K562 (cell line): Measurements from ENCODE around the gene ZNF2. TPM values are rescaled to one million over a fixed set of nuclear protein-coding genes. Genes with fewer than 3 reads are reported as not detected.

ENCODE experiments used
- CCNT2 ChIP-seq: IDR thresholded peaks from 2 replicates; pipeline ENCODE4 v1.6.1; 2011; ENCODE audit warnings: borderline replicate concordance, low read depth, mild to moderate bottlenecking, moderate library complexity, mixed read lengths, low read length; ENCODE audit not compliant: insufficient read length; ENCODE audit errors: extremely low read depth
- FOXK2 ChIP-seq, 2 experiments: fragments of 450-650 bp; IDR thresholded peaks in 1 of 2; conservative IDR thresholded peaks in 1 of 2; 2 replicates each; pipeline ENCODE4 v1.6.1; 2016; ENCODE audit warnings: low read depth in 2 of 2, mild to moderate bottlenecking in 1 of 2
- MCM5 ChIP-seq: fragments of 450-650 bp; IDR thresholded peaks from 2 replicates; pipeline ENCODE4 v1.6.1; 2016; ENCODE audit warnings: low read depth
- MEIS2 ChIP-seq: fragments of 450-650 bp; IDR thresholded peaks from 2 replicates; pipeline ENCODE4 v1.6.1; 2014; ENCODE audit warnings: mild to moderate bottlenecking; ENCODE audit not compliant: partially characterized antibody
- SRSF1 ChIP-seq: fragments of 200-400 bp; formaldehyde crosslinking; IDR thresholded peaks from 2 replicates; pipeline ENCODE4 v1.6.1; 2017; ENCODE audit warnings: mild to moderate bottlenecking, low read depth, low read length, moderate library complexity
- TAF1 ChIP-seq: IDR thresholded peaks from 2 replicates; pipeline ENCODE4 v1.6.1; 2011; ENCODE audit warnings: mild to moderate bottlenecking, low read length, moderate library complexity; ENCODE audit not compliant: insufficient read depth, control insufficient read depth, severe bottlenecking; ENCODE audit errors: extremely low read depth
- TARDBP ChIP-seq: fragments of 450-650 bp; IDR thresholded peaks from 2 replicates; pipeline ENCODE4 v1.6.1; 2016
- XRCC4 ChIP-seq: IDR thresholded peaks from one replicate; pipeline ENCODE4 v1.6.1; 2011; ENCODE audit not compliant: insufficient read depth, insufficient read length; ENCODE audit errors: extremely low read depth
- polyA plus RNA-seq, 8 experiments: library from polyadenylated mRNA; depleted of rRNA in 4 of 8; stranded (reverse) in 5 of 8; unstranded in 3 of 8; fragments of >200 nt; fragmentation: Nextera tagmentation in 2 of 8; fragmentation: Illumina TruSeq in 1 of 8; extraction: Ambion mirVana in 2 of 8; extraction: Trizol in 1 of 8; gene quantifications; 2 replicates each; pipeline versions ENCODE4 v1.2.1 to v1.2.3, GENCODE V29; 2011 to 2014; ENCODE audit warnings: inconsistent platforms in 1 of 8, missing spikeins in 1 of 8
- total RNA-seq, 7 experiments: library from RNA; depleted of rRNA in 6 of 7; stranded (reverse); fragments of >200 nt in 6 of 7; fragmentation: Illumina TruSeq in 2 of 7; extraction: Trizol in 2 of 7; gene quantifications; 2 replicates each; pipeline versions ENCODE4 v1.2.1 to v1.2.3, GENCODE V29; 2011 to 2021; ENCODE audit warnings: low replicate concordance in 1 of 7
- TF ChIP-seq, protein P1 (sequence below): fragments of 150-350 bp; conservative IDR thresholded peaks from 2 replicates; pipeline ENCODE4 v1.6.1; 2014; ENCODE audit warnings: low read length
- TF ChIP-seq, protein P2 (sequence below): fragments of 450-650 bp; IDR thresholded peaks from 2 replicates; pipeline ENCODE4 v1.6.1; 2018; ENCODE audit not compliant: partially characterized antibody
- TF ChIP-seq, protein P3 (sequence below): fragments of 450-650 bp; conservative IDR thresholded peaks from 2 replicates; pipeline ENCODE4 v1.6.1; 2016; ENCODE audit warnings: missing genetic modification characterization, low read depth, mild to moderate bottlenecking, control low read depth, missing compliant biosample characterization
- TF ChIP-seq, protein P4 (sequence below): fragments of 250-450 bp; sonication (Bioruptor Pico); IDR thresholded peaks from 2 replicates; pipeline ENCODE4 v1.4.0; 2020

ZNF2 gene
- total and polyA plus RNA-seq, 9 of the 15 experiments (the other 6 are each of a cell fraction or from before 2014, with no cell fraction given) = 1.6 to 4.5 (median 3.4) TPM

DNA sequence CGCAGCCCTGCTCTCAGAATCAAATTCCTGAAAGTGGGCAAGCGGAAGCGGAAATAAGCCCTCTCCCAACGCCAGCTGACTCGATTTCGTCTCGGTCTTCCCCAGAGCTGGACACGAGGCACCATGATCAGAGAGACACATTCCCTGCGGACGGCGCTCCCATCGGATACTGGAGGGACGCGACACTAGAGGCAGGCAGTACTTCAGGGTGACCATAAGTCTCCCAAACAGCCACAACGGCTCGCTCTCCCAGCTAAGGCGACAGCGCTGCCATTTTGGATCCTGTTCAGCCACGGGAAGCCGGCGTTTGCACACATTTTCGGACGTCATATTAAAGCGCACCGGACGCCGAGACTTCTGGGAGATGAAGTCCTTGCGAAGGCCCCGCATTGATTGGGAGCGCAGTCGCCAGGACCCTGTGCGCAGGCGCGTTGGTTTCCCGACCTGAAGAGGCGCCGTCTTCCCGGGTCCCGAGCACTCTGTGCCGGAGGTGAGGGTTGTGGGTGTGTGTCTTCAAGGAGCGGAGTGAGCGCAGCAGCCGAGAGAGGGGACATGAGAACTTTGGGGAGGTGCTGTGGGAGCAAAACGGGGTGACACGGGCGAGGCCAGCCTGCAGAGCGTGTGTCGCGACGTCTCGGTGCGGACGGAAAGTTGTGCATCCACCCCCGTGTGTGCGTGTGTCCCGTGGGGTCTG is at the start of gene ZNF2 (continued):
- TF ChIP-seq TAF1 (peak; percentile 94), MEIS2 (peak; percentile 81), CCNT2 (no peak), SRSF1 (no peak), FOXK2 (conservative IDR thresholded peaks at IDR 0.05 in 1 of 2, IDR thresholded peaks at IDR 0.05 in 1 of 2; ENCODE audit: low read depth in 2 of 2) (peak; percentile 48 to 67; a peak in 2 of 4 replicates), TARDBP (no peak), MCM5 (no peak), XRCC4 (no peak)
- TF ChIP-seq, protein P1, sequence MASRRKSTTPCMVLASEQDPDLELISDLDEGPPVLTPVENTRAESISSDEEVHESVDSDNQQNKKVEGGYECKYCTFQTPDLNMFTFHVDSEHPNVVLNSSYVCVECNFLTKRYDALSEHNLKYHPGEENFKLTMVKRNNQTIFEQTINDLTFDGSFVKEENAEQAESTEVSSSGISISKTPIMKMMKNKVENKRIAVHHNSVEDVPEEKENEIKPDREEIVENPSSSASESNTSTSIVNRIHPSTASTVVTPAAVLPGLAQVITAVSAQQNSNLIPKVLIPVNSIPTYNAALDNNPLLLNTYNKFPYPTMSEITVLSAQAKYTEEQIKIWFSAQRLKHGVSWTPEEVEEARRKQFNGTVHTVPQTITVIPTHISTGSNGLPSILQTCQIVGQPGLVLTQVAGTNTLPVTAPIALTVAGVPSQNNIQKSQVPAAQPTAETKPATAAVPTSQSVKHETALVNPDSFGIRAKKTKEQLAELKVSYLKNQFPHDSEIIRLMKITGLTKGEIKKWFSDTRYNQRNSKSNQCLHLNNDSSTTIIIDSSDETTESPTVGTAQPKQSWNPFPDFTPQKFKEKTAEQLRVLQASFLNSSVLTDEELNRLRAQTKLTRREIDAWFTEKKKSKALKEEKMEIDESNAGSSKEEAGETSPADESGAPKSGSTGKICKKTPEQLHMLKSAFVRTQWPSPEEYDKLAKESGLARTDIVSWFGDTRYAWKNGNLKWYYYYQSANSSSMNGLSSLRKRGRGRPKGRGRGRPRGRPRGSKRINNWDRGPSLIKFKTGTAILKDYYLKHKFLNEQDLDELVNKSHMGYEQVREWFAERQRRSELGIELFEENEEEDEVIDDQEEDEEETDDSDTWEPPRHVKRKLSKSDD = peak; percentile 80; the same call in 1 of the 2 replicates
- TF ChIP-seq, protein P2, sequence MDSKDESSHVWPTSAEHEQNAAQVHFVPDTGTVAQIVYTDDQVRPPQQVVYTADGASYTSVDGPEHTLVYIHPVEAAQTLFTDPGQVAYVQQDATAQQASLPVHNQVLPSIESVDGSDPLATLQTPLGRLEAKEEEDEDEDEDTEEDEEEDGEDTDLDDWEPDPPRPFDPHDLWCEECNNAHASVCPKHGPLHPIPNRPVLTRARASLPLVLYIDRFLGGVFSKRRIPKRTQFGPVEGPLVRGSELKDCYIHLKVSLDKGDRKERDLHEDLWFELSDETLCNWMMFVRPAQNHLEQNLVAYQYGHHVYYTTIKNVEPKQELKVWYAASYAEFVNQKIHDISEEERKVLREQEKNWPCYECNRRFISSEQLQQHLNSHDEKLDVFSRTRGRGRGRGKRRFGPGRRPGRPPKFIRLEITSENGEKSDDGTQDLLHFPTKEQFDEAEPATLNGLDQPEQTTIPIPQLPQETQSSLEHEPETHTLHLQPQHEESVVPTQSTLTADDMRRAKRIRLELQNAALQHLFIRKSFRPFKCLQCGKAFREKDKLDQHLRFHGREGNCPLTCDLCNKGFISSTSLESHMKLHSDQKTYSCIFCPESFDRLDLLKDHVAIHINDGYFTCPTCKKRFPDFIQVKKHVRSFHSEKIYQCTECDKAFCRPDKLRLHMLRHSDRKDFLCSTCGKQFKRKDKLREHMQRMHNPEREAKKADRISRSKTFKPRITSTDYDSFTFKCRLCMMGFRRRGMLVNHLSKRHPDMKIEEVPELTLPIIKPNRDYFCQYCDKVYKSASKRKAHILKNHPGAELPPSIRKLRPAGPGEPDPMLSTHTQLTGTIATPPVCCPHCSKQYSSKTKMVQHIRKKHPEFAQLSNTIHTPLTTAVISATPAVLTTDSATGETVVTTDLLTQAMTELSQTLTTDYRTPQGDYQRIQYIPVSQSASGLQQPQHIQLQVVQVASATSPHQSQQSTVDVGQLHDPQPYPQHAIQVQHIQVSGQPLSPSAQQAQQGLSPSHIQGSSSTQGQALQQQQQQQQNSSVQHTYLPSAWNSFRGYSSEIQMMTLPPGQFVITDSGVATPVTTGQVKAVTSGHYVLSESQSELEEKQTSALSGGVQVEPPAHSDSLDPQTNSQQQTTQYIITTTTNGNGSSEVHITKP = peak; percentile 98
- TF ChIP-seq, protein P3, sequence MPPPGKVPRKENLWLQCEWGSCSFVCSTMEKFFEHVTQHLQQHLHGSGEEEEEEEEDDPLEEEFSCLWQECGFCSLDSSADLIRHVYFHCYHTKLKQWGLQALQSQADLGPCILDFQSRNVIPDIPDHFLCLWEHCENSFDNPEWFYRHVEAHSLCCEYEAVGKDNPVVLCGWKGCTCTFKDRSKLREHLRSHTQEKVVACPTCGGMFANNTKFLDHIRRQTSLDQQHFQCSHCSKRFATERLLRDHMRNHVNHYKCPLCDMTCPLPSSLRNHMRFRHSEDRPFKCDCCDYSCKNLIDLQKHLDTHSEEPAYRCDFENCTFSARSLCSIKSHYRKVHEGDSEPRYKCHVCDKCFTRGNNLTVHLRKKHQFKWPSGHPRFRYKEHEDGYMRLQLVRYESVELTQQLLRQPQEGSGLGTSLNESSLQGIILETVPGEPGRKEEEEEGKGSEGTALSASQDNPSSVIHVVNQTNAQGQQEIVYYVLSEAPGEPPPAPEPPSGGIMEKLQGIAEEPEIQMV (tag) = no peak
- TF ChIP-seq, protein P4, sequence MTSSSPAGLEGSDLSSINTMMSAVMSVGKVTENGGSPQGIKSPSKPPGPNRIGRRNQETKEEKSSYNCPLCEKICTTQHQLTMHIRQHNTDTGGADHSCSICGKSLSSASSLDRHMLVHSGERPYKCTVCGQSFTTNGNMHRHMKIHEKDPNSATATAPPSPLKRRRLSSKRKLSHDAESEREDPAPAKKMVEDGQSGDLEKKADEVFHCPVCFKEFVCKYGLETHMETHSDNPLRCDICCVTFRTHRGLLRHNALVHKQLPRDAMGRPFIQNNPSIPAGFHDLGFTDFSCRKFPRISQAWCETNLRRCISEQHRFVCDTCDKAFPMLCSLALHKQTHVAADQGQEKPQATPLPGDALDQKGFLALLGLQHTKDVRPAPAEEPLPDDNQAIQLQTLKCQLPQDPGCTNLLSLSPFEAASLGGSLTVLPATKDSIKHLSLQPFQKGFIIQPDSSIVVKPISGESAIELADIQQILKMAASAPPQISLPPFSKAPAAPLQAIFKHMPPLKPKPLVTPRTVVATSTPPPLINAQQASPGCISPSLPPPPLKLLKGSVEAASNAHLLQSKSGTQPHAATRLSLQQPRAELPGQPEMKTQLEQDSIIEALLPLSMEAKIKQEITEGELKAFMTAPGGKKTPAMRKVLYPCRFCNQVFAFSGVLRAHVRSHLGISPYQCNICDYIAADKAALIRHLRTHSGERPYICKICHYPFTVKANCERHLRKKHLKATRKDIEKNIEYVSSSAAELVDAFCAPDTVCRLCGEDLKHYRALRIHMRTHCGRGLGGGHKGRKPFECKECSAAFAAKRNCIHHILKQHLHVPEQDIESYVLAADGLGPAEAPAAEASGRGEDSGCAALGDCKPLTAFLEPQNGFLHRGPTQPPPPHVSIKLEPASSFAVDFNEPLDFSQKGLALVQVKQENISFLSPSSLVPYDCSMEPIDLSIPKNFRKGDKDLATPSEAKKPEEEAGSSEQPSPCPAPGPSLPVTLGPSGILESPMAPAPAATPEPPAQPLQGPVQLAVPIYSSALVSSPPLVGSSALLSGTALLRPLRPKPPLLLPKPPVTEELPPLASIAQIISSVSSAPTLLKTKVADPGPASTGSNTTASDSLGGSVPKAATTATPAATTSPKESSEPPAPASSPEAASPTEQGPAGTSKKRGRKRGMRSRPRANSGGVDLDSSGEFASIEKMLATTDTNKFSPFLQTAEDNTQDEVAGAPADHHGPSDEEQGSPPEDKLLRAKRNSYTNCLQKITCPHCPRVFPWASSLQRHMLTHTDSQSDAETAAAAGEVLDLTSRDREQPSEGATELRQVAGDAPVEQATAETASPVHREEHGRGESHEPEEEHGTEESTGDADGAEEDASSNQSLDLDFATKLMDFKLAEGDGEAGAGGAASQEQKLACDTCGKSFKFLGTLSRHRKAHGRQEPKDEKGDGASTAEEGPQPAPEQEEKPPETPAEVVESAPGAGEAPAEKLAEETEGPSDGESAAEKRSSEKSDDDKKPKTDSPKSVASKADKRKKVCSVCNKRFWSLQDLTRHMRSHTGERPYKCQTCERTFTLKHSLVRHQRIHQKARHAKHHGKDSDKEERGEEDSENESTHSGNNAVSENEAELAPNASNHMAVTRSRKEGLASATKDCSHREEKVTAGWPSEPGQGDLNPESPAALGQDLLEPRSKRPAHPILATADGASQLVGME (CRISPR knock-in tag) = no peak
